Trophoblast cell (in vitro differentiated cells and primary cell): Measurements from ENCODE around the gene DPH6.

Experiments
- DNase-seq, 2 donors: peaks; one replicate each; pipeline ENCODE4 v3.0.0-alpha.2; 2016
- H2AFZ ChIP-seq: 2 replicates; pipeline ENCODE4 v1.6.1; 2013; ENCODE audit warnings: low read length, moderate library complexity, mild to moderate bottlenecking; ENCODE audit not compliant: insufficient read depth, poor library complexity
- H2AK5ac ChIP-seq: 2 replicates; pipeline ENCODE4 v1.6.1; 2013; ENCODE audit warnings: mild to moderate bottlenecking, low read length
- H2BK120ac ChIP-seq: 2 replicates; pipeline ENCODE4 v1.6.1; 2013; ENCODE audit warnings: low read length, mild to moderate bottlenecking, moderate library complexity; ENCODE audit not compliant: insufficient read depth, poor library complexity
- H2BK12ac ChIP-seq: 2 replicates; pipeline ENCODE4 v1.6.1; 2013; ENCODE audit warnings: mild to moderate bottlenecking, low read length, moderate library complexity
- H2BK5ac ChIP-seq: 2 replicates; pipeline ENCODE4 v1.6.1; 2013; ENCODE audit warnings: low read length, low read depth, moderate library complexity, mild to moderate bottlenecking; ENCODE audit not compliant: poor library complexity
- H3K14ac ChIP-seq: 2 replicates; pipeline ENCODE4 v1.6.1; 2013; ENCODE audit warnings: mild to moderate bottlenecking, low read length
- H3K18ac ChIP-seq: 2 replicates; pipeline ENCODE4 v1.6.1; 2013; ENCODE audit warnings: mild to moderate bottlenecking, low read length
- H3K23ac ChIP-seq: 2 replicates; pipeline ENCODE4 v1.6.1; 2013; ENCODE audit warnings: low read length
- H3K27ac ChIP-seq: 2 replicates; pipeline ENCODE4 v1.5.1; 2013; ENCODE audit warnings: low read depth, mild to moderate bottlenecking, inconsistent platforms, low read length, moderate library complexity
- H3K27me3 ChIP-seq: 2 replicates; pipeline ENCODE4 v1.6.1; 2013; ENCODE audit warnings: inconsistent platforms, mild to moderate bottlenecking, low read length, moderate library complexity; ENCODE audit not compliant: insufficient read depth
- H3K36me3 ChIP-seq, 2 experiments: 1 replicate in 1 of 2; 2 replicates in 1 of 2; pipeline ENCODE4 v1.6.1; 2013; ENCODE audit warnings: low read length in 2 of 2, mild to moderate bottlenecking in 2 of 2, moderate library complexity in 1 of 2; ENCODE audit not compliant: insufficient read depth in 2 of 2, control insufficient read depth in 1 of 2
- H3K4ac ChIP-seq: 2 replicates; pipeline ENCODE4 v1.6.1; 2013; ENCODE audit warnings: low read depth, mild to moderate bottlenecking, low read length, moderate library complexity
- H3K4me1 ChIP-seq, 2 experiments: 1 replicate in 1 of 2; 2 replicates in 1 of 2; pipeline ENCODE4 v1.6.1; 2013; ENCODE audit warnings: low read length in 2 of 2, mild to moderate bottlenecking in 2 of 2, moderate library complexity in 1 of 2; ENCODE audit not compliant: insufficient read depth in 2 of 2, control insufficient read depth in 1 of 2
- H3K4me2 ChIP-seq: 2 replicates; pipeline ENCODE4 v1.6.1; 2013; ENCODE audit warnings: inconsistent platforms, mild to moderate bottlenecking, low read length, moderate library complexity
- H3K4me3 ChIP-seq: 2 replicates; pipeline ENCODE4 v1.5.1; 2013; ENCODE audit warnings: mild to moderate bottlenecking, low read depth, low read length, inconsistent platforms
- H3K79me1 ChIP-seq: one replicate; pipeline ENCODE4 v1.6.1; 2013; ENCODE audit warnings: low read length
- H3K79me2 ChIP-seq: 2 replicates; pipeline ENCODE4 v1.6.1; 2013; ENCODE audit warnings: low read length, mild to moderate bottlenecking; ENCODE audit not compliant: control insufficient read depth, insufficient read depth, poor library complexity
- H3K9ac ChIP-seq: 2 replicates; pipeline ENCODE4 v1.6.1; 2013; ENCODE audit warnings: mild to moderate bottlenecking, low read length
- H3K9me3 ChIP-seq: 2 replicates; pipeline ENCODE4 v1.6.1; 2013; ENCODE audit warnings: low read depth, mild to moderate bottlenecking, control low read depth, inconsistent platforms, low read length; ENCODE audit not compliant: insufficient read depth
- H4K12ac ChIP-seq: 2 replicates; pipeline ENCODE4 v1.6.1; 2013; ENCODE audit warnings: low read depth, mild to moderate bottlenecking, low read length, moderate library complexity
- H4K8ac ChIP-seq: 2 replicates; pipeline ENCODE4 v1.6.1; 2013; ENCODE audit warnings: low read depth, mild to moderate bottlenecking, low read length, moderate library complexity
- H4K91ac ChIP-seq: one replicate; pipeline ENCODE4 v1.6.1; 2013; ENCODE audit warnings: low read depth, mild to moderate bottlenecking, low read length, moderate library complexity
- WGBS: extraction: QIAGEN DNeasy Blood & Tissue Kit; methylation state at CpG from one replicate; pipeline ENCODE4 v1.1.7; 2013; ENCODE audit warnings: missing lambda C conversion rate; ENCODE audit not compliant: insufficient read length, insufficient coverage; ENCODE audit errors: extremely low coverage; 5-methylcytosine and 5-hydroxymethylcytosine counted together

Gene DPH6

GRCh38 chr15:35479423-35479822, 66.5 kb downstream of the DPH6 start:
- no peaks in the 10 kb centered on the region for H3K9me3 ChIP-seq
- no peak overlapping the region for H3K27ac ChIP-seq
- H2BK12ac ChIP-seq = no peak overlapping the region
- no peak overlapping the region for H2AK5ac ChIP-seq
- no peak overlapping the region for H3K9ac ChIP-seq
- no peak overlapping the region for H4K8ac ChIP-seq
- H3K4ac ChIP-seq = no peak overlapping the region
- H3K27me3 ChIP-seq = no peaks in the 10 kb centered on the region
- no peak overlapping the region for H4K12ac ChIP-seq
- no peak for DNase-seq
- H2AFZ ChIP-seq = no peak overlapping the region
- peaks cover 0 to 2% of the 10 kb centered on the region in 2 experiments for H3K4me1 ChIP-seq
- WGBS = no CpG with 5 or more reads among the region's 1 CpG
- no peaks in the 10 kb centered on the region for H3K79me2 ChIP-seq
- no peak overlapping the region for H3K23ac ChIP-seq
- no peaks in the 10 kb centered on the region for H3K36me3 ChIP-seq
- no peaks in the 10 kb centered on the region for H3K79me1 ChIP-seq
- no peak overlapping the region for H2BK120ac ChIP-seq
- H4K91ac ChIP-seq = no peak overlapping the region
- no peak overlapping the region for H3K4me2 ChIP-seq
- H2BK5ac ChIP-seq = no peak overlapping the region
- no peak overlapping the region for H3K18ac ChIP-seq
- H3K4me3 ChIP-seq = no peak overlapping the region
- no peak overlapping the region for H3K14ac ChIP-seq

- Histone ChIP-seq H3K27me3 (no peaks in the 10 kb centered on the region), H3K4me2 (no peak overlapping the region), H3K36me3 (no peaks in the 10 kb centered on the region), H3K14ac (no peak overlapping the region), H2AK5ac (no peak overlapping the region), H3K23ac (no peak overlapping the region), H3K9me3 (no peaks in the 10 kb centered on the region), H3K9ac (no peak overlapping the region), H3K4ac (no peak overlapping the region), H3K79me2 (no peaks in the 10 kb centered on the region), H2BK120ac (no peak overlapping the region), H4K91ac (no peak overlapping the region), H2BK12ac (no peak overlapping the region), H3K4me3 (no peak overlapping the region), H3K27ac (no peak overlapping the region), H3K18ac (no peak overlapping the region), H4K8ac (no peak overlapping the region), H3K79me1 (no peaks in the 10 kb centered on the region), H2AFZ (no peak overlapping the region), H2BK5ac (no peak overlapping the region), H4K12ac (no peak overlapping the region), H3K4me1 (peaks cover 0 to 2% of the 10 kb centered on the region in 2 experiments)
- DNase-seq = peak; percentile 46 to 85
- WGBS = no CpG with 5 or more reads among the region's 4 CpGs
These were observed 68.4 kb downstream of the DPH6 start for GRCh38 chr15:35477312-35478262.

DNA sequence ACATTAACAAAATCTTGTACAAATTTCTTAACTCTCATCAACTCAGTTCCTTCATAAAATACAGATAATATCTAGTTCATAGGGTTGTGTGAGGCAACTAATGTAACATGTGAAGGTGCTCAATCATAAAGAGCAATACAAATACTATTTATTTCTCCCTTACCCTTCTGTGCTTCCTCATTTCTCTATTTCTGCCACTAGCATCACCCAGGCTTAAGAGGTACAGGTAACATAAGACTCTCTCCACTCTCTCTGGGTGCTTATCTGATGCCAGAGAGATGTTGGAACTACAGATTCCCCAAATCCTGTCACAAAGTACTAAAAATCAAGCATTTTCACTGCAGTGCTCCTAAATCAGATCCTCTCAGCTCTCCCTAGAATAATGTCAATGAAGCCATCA, 74.9 kb downstream of the DPH6 start:
- Histone ChIP-seq H3K9me3 (no peaks in the 10 kb centered on the region), H3K79me2 (no peaks in the 10 kb centered on the region), H3K79me1 (no peaks in the 10 kb centered on the region), H2BK5ac (no peak overlapping the region), H3K4me3 (no peak overlapping the region), H3K4me1 (no peaks in the 10 kb centered on the region), H3K36me3 (no peaks in the 10 kb centered on the region), H2AK5ac (no peak overlapping the region), H3K23ac (no peak overlapping the region), H4K8ac (no peak overlapping the region), H3K9ac (no peak overlapping the region), H2BK12ac (no peak overlapping the region), H3K14ac (no peak overlapping the region), H2BK120ac (no peak overlapping the region), H4K12ac (no peak overlapping the region), H3K27me3 (no peaks in the 10 kb centered on the region), H3K4me2 (no peak overlapping the region), H3K27ac (no peak overlapping the region), H2AFZ (no peak overlapping the region), H3K18ac (no peak overlapping the region), H4K91ac (no peak overlapping the region), H3K4ac (no peak overlapping the region)
- no peak for DNase-seq

DNA sequence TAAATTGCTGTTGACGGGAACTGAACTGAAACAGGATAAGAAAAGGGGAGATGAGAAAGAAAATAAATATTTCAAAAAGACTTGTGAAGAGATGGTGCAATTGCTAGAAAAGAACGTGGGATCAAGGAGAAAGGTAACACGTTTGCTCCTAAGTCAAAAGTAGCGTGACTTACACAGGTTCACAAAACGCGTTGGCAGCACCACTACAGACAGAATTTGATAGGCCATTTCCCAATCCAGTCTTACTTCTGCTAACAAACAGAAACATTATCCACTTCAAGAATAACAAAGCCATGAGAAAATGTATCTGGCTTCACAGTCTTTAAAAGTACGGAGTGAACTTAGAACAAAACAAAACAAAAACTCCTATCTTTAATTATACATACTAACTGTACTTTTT, 75.5 kb downstream of the DPH6 start:
- Histone ChIP-seq H4K8ac (no peak overlapping the region), H3K79me2 (no peaks in the 10 kb centered on the region), H4K12ac (no peak overlapping the region), H3K27me3 (no peaks in the 10 kb centered on the region), H2BK120ac (no peak overlapping the region), H3K14ac (no peak overlapping the region), H3K4me1 (no peaks in the 10 kb centered on the region), H2BK5ac (no peak overlapping the region), H2BK12ac (no peak overlapping the region), H3K23ac (no peak overlapping the region), H3K9ac (no peak overlapping the region), H3K4ac (no peak overlapping the region), H3K4me2 (no peak overlapping the region), H2AFZ (no peak overlapping the region), H3K79me1 (no peaks in the 10 kb centered on the region), H3K18ac (no peak overlapping the region), H2AK5ac (no peak overlapping the region), H3K4me3 (no peak overlapping the region), H3K27ac (no peak overlapping the region), H3K9me3 (no peaks in the 10 kb centered on the region), H4K91ac (no peak overlapping the region), H3K36me3 (no peaks in the 10 kb centered on the region)
- no peak for DNase-seq
- WGBS = no CpG with 5 or more reads among the region's 7 CpGs
